ENCODE data around the gene TCEAL4.
"Not testable (repeated sequence)": the region's sequence is repeated elsewhere in the genome, so short reads cannot be mapped to it uniquely, and the experiment has no call there.

TCEAL4 gene

GRCh38 chrX:103585411-103586313 lies at the start of gene TCEAL4:
TCEAL4 (plus strand) TSS chrX:103585515; CDS start chrX:103586676, 1,161 bp downstream.
- DNase-seq = peak; percentile 70

- DNase-seq = no peak
These were observed 49.2 kb upstream of the TCEAL4 start for GRCh38 chrX:103536071-103536470.

- DNase-seq = no peak
These were observed 48.6 kb upstream of the TCEAL4 start for GRCh38 chrX:103536732-103537131.

GRCh38 chrX:103537871-103538387 lies 47.4 kb upstream of the TCEAL4 start:
- no peak for DNase-seq

GRCh38 chrX:103538728-103539127 lies 46.6 kb upstream of the TCEAL4 start:
- no peak for DNase-seq

- no peak for DNase-seq
These were observed 45.6 kb upstream of the TCEAL4 start for GRCh38 chrX:103539695-103540094.

- DNase-seq = no peak
These were observed 45.2 kb upstream of the TCEAL4 start for GRCh38 chrX:103540145-103540544.

GRCh38 chrX:103549916-103550315 lies 35.4 kb upstream of the TCEAL4 start:
- DNase-seq = no peak

- DNase-seq = no peak
These were observed 34.8 kb upstream of the TCEAL4 start for GRCh38 chrX:103550415-103551051.

GRCh38 chrX:103552236-103552635 lies 33.1 kb upstream of the TCEAL4 start:
- DNase-seq = no peak

- peak; percentile 78 for DNase-seq
These were observed 30.5 kb upstream of the TCEAL4 start for GRCh38 chrX:103554687-103555424.

GRCh38 chrX:103556963-103557612 lies 28.2 kb upstream of the TCEAL4 start:
- peak; percentile 16 for DNase-seq

- no peak for DNase-seq
These were observed 25.1 kb upstream of the TCEAL4 start for GRCh38 chrX:103560256-103560655.

GRCh38 chrX:103562801-103563200 lies 22.5 kb upstream of the TCEAL4 start:
- no peak for DNase-seq

GRCh38 chrX:103565197-103565596 lies 20.1 kb upstream of the TCEAL4 start:
- no peak for DNase-seq

GRCh38 chrX:103565752-103566151 lies 19.6 kb upstream of the TCEAL4 start:
- DNase-seq = no peak

GRCh38 chrX:103571121-103571520 lies 14.2 kb upstream of the TCEAL4 start:
- no peak for DNase-seq

GRCh38 chrX:103571726-103572125 lies 13.6 kb upstream of the TCEAL4 start:
- DNase-seq = no peak

- DNase-seq = no peak
These were observed 12.1 kb upstream of the TCEAL4 start for GRCh38 chrX:103573202-103573601.

- DNase-seq = peak; percentile 18
These were observed 719 bp upstream of the TCEAL4 start for GRCh38 chrX:103584596-103584995.

- no peak for DNase-seq
These were observed 965 bp downstream of the TCEAL4 start for GRCh38 chrX:103586314-103586646.

GRCh38 chrX:103586659-103587058 lies 1.3 kb downstream of the TCEAL4 start:
- no peak for DNase-seq

- not testable (repeated sequence) for DNase-seq
These were observed 7.0 kb downstream of the TCEAL4 start for GRCh38 chrX:103592295-103592694.

Measured in NCI-H146 (cell line).